SIG-M5 treated with dmso at 0.1 percent for 504 hours (cell line): Measurements from ENCODE around the gene CREB3L2.

ENCODE experiments used
- DNase-seq: peaks from one replicate; lab custom pipeline; 2025; ENCODE audit not compliant: unreplicated experiment; lab: John Stamatoyannopoulos, UW

Gene CREB3L2

GRCh38 chr7:137878333-137878961 is 123.4 kb downstream of the CREB3L2 start:
- no peak for DNase-seq

- no peak for DNase-seq
Measured at GRCh38 chr7:137877027-137877675, 124.7 kb downstream of the CREB3L2 start.

- no peak for DNase-seq
Measured at GRCh38 chr7:137875746-137876145, 126.1 kb downstream of the CREB3L2 start.

- DNase-seq, result no peak
Measured at GRCh38 chr7:137873979-137874777, 127.7 kb downstream of the CREB3L2 start.

GRCh38 chr7:137873524-137873923 is 128.4 kb downstream of the CREB3L2 start:
- no peak for DNase-seq

GRCh38 chr7:137871170-137871915 is 130.5 kb downstream of the CREB3L2 start:
- no peak for DNase-seq

- DNase-seq, result no peak
Measured at GRCh38 chr7:137870684-137871083, 131.2 kb downstream of the CREB3L2 start.

- DNase-seq, result no peak
Measured at GRCh38 chr7:137870078-137870477, 131.8 kb downstream of the CREB3L2 start.

- no peak for DNase-seq
Measured at GRCh38 chr7:137869260-137869659, 132.6 kb downstream of the CREB3L2 start.

- DNase-seq, result no peak
Measured at GRCh38 chr7:137867289-137867688, 134.6 kb downstream of the CREB3L2 start.

GRCh38 chr7:137865764-137866163 is 136.1 kb downstream of the CREB3L2 start:
- DNase-seq, result no peak

- no peak for DNase-seq
Measured at GRCh38 chr7:137862964-137863363, 138.9 kb downstream of the CREB3L2 start.

- no peak for DNase-seq
Measured at GRCh38 chr7:137862358-137862757, 139.5 kb downstream of the CREB3L2 start.

GRCh38 chr7:137860542-137860941 is 141.3 kb downstream of the CREB3L2 start:
- no peak for DNase-seq

- no peak for DNase-seq
Measured at GRCh38 chr7:137853053-137853452, 148.8 kb downstream of the CREB3L2 start.

GRCh38 chr7:137852108-137852507 is 149.8 kb downstream of the CREB3L2 start:
- DNase-seq, result no peak

- no peak for DNase-seq
Measured at GRCh38 chr7:137850972-137851945, 150.6 kb downstream of the CREB3L2 start.

- DNase-seq, result no peak
Measured at GRCh38 chr7:137850571-137850970, 151.3 kb downstream of the CREB3L2 start.

GRCh38 chr7:137848095-137848494 is 153.8 kb downstream of the CREB3L2 start:
- DNase-seq, result no peak

- DNase-seq, result no peak
Measured at GRCh38 chr7:137847568-137848050, 154.3 kb downstream of the CREB3L2 start.
